Measurements from ENCODE around the gene GAN. TPM values are rescaled to one million over a fixed set of nuclear protein-coding genes. Genes with fewer than 3 reads are reported as not detected.

Gene GAN
- total RNA-seq, 4 donors from 2014 or later, result 9.6 to 14.8 (median 11.7) TPM

DNA sequence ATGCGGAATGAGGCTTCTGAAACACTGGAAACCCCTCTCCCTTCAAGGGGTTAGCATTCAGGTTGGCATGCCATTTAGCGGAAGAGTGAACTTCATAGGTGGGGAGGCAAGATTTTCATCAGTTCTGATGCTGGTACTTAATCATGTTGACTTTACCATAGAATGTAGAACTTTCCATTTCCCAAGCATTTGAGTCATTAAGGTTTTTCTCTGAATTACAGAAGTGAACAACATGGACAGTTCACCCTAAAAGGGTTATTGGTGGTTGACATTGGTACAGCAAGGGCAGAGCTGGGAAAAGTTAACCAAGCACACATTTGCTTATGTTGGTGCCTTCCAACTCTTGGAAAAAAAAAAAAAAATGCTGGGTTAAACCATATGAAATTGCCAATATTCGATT is 39.1 kb downstream of the GAN start:
- TF ChIP-seq POLR2AphosphoS5 (IDR thresholded peaks at IDR 0.05) (no peak), EP300 (IDR thresholded peaks at IDR 0.05) (no peak), POLR2A (IDR thresholded peaks at IDR 0.05; ENCODE audit: low read depth) (no peak), CTCF (IDR thresholded peaks at IDR 0.05) (no peak)
- H3K27me3 ChIP-seq, result no peaks in the 10 kb centered on the region
- 98% methylated on average over 3 of the region's 3 CpGs for WGBS
- H3K36me3 ChIP-seq, result peaks cover 5 to 51% (median 20%) of the 10 kb centered on the region in 4 donors
- no peaks in the 10 kb centered on the region for H3K9me3 ChIP-seq
- H3K27ac ChIP-seq (replicated peaks in 1 of 4), result no peak overlapping the region
- DNase-seq (ENCODE audit: extremely low spot score), result no peak
- intact Hi-C loops (cut with DNase I), result no loop called here
- H3K4me1 ChIP-seq, result peaks cover 0 to 7% (median 0%) of the 10 kb centered on the region in 4 donors
- no peak overlapping the region for H3K4me3 ChIP-seq

DNA sequence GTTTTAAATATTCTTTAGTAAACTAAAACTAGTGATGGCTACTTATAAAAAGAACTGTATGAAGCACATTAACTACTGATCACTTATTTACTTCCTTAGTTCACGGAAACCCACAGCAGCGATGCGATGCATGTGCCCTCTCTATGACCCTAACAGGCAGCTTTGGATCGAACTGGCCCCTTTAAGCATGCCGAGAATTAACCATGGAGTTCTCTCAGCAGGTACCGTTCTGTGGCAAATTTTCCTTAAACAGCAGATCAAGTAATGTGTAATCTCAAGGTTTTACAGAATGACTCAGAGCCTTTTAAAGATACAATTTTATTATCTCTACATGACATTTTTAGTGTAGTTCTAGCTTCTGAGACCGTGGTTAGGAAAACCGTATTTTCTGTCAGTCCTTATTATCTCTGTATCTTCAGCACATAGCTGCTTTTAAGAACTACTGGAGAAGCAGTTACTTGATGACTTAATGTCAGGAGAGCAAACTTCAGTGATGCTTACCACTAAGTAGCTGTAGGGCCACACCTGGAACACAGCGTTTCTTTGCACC is 43.0 kb downstream of the GAN start:
- WGBS, result 96% methylated on average over 9 of the region's 9 CpGs
- Histone ChIP-seq H3K4me3 (no peak overlapping the region), H3K27ac (replicated peaks in 1 of 4) (no peak overlapping the region), H3K9me3 (no peaks in the 10 kb centered on the region), H3K27me3 (no peaks in the 10 kb centered on the region), H3K36me3 (peaks cover 15 to 67% (median 31%) of the 10 kb centered on the region in 4 donors), H3K4me1 (no peaks in the 10 kb centered on the region)
- intact Hi-C loops (cut with DNase I), result no loop called here
- DNase-seq (ENCODE audit: extremely low spot score), result no peak
- TF ChIP-seq POLR2A (IDR thresholded peaks at IDR 0.05; ENCODE audit: low read depth) (no peak), EP300 (IDR thresholded peaks at IDR 0.05) (no peak), CTCF (IDR thresholded peaks at IDR 0.05) (no peak), POLR2AphosphoS5 (IDR thresholded peaks at IDR 0.05) (no peak)

DNA sequence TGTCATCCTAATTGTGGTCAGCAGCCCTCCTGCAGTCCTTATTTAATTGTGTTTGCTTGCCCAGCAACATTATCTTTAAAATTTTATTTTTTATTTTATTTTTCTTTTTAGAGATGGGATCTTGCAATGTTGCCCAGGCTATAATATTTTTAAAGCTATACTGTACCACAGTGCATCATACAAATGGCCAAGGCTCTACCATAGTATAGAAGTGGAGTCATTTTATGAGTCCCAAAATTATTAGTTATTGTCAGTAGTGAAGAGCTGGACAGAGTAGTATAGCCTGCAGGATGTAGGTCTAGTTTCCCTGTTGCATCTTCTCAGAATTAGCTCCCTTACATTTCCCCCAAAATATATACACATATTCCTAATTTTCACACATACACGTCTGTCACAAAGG is 44.1 kb downstream of the GAN start:
- no peak for TF ChIP-seq POLR2AphosphoS5 (IDR thresholded peaks at IDR 0.05)
- no peak for TF ChIP-seq POLR2A (IDR thresholded peaks at IDR 0.05; ENCODE audit: low read depth)
- TF ChIP-seq EP300 (IDR thresholded peaks at IDR 0.05), result no peak
- no peak for TF ChIP-seq CTCF (IDR thresholded peaks at IDR 0.05)
- WGBS, result 85% methylated on average over 1 of the region's 1 CpG
- Histone ChIP-seq H3K36me3 (peaks cover 16 to 78% (median 42%) of the 10 kb centered on the region in 4 donors), H3K4me3 (no peak overlapping the region), H3K9me3 (no peaks in the 10 kb centered on the region), H3K27ac (replicated peaks in 1 of 4) (no peak overlapping the region), H3K4me1 (no peaks in the 10 kb centered on the region), H3K27me3 (no peaks in the 10 kb centered on the region)
- intact Hi-C loops (cut with DNase I), result no loop called here
- no peak for DNase-seq (ENCODE audit: extremely low spot score)

DNA sequence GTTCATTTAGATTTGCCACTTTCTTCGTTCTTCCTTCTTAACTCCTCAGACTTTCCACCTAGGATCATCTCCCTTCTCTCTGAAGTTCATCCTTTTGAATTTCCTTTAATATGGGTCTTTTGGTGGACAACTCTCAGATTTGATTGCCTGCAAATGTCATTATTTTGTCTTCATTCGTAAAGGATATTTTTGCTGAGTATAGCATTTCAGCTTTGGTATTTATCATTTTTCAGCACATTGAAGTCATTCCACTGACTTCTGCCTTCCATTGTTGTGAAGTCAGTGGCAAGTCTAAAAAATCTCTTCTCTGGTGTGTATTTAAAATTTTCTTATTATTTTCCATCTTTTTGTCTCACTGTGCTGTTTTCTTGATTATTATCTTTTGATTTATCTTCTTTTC is 45.4 kb downstream of the GAN start:
- no peaks in the 10 kb centered on the region for H3K4me1 ChIP-seq
- 95% methylated on average over 2 of the region's 2 CpGs for WGBS
- H3K27ac ChIP-seq (replicated peaks in 1 of 4), result no peak overlapping the region
- TF ChIP-seq CTCF (IDR thresholded peaks at IDR 0.05) (no peak), EP300 (IDR thresholded peaks at IDR 0.05) (no peak), POLR2AphosphoS5 (IDR thresholded peaks at IDR 0.05) (no peak), POLR2A (IDR thresholded peaks at IDR 0.05; ENCODE audit: low read depth) (no peak)
- intact Hi-C loops (cut with DNase I), result no loop called here
- no peak overlapping the region for H3K4me3 ChIP-seq
- no peaks in the 10 kb centered on the region for H3K9me3 ChIP-seq
- no peak for DNase-seq (ENCODE audit: extremely low spot score)
- peaks cover 27 to 81% (median 54%) of the 10 kb centered on the region in 4 donors for H3K36me3 ChIP-seq
- H3K27me3 ChIP-seq, result no peaks in the 10 kb centered on the region

GRCh38 chr16:81365731-81366130 is 51.0 kb downstream of the GAN start:
- H3K4me3 ChIP-seq, result no peak overlapping the region
- no peak overlapping the region for H3K27ac ChIP-seq (replicated peaks in 1 of 4)
- DNase-seq (ENCODE audit: extremely low spot score), result no peak
- TF ChIP-seq EP300 (IDR thresholded peaks at IDR 0.05), result no peak
- no peak for TF ChIP-seq POLR2A (IDR thresholded peaks at IDR 0.05; ENCODE audit: low read depth)
- no peak for TF ChIP-seq CTCF (IDR thresholded peaks at IDR 0.05)
- H3K36me3 ChIP-seq, result peaks cover 34 to 92% (median 62%) of the 10 kb centered on the region in 4 donors
- no peaks in the 10 kb centered on the region for H3K9me3 ChIP-seq
- H3K4me1 ChIP-seq, result peaks cover 0 to 3% (median 0%) of the 10 kb centered on the region in 4 donors
- WGBS, result 85% methylated on average over 3 of the region's 3 CpGs
- H3K27me3 ChIP-seq, result no peaks in the 10 kb centered on the region
- intact Hi-C loops (cut with DNase I), result loop anchor here (2.0 to 5.0 kb wide), 2 partner anchors 37 to 357 kb away; no protein-coding TSS in a partner anchor

Data from esophagus muscularis mucosa (tissue), 4 donors.